PC-9 (cell line): ENCODE measurements around the gene JAG2.

Experiments
- EZH2 ChIP-seq: fragments of 200-600 bp; sonication (generic); IDR thresholded peaks from 2 replicates; pipeline ENCODE4 v1.8.0; 2017; ENCODE audit warnings: antibody characterized with exemption, low read depth
- TF ChIP-seq, protein P1 (sequence below): fragments of 200-600 bp; sonication (generic); conservative IDR thresholded peaks from 2 replicates; pipeline ENCODE4 v1.6.1; 2017; ENCODE audit warnings: mixed run types, antibody characterized with exemption, mild to moderate bottlenecking, moderate library complexity

DNA sequence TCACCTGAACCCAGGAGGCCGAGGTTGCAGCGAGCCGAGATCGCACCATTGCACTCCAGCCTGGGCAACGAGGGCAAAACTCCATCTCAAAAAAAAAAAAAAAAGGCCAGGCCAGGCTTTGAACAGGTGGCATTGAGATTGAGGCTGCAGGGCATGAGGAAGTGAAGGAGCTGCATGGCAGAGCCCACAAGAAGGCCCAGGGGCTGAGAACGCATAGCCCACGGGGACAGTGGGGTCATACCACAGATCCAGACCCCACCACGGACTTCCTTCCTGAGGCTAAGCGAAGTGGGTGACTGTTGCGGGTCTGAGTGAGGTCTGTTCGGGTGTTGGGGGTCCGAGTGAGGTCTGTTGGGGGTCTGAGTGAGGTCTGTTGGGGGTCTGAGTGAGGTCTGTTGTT is 7.8 kb downstream of the JAG2 start:
- TF ChIP-seq, protein P1, sequence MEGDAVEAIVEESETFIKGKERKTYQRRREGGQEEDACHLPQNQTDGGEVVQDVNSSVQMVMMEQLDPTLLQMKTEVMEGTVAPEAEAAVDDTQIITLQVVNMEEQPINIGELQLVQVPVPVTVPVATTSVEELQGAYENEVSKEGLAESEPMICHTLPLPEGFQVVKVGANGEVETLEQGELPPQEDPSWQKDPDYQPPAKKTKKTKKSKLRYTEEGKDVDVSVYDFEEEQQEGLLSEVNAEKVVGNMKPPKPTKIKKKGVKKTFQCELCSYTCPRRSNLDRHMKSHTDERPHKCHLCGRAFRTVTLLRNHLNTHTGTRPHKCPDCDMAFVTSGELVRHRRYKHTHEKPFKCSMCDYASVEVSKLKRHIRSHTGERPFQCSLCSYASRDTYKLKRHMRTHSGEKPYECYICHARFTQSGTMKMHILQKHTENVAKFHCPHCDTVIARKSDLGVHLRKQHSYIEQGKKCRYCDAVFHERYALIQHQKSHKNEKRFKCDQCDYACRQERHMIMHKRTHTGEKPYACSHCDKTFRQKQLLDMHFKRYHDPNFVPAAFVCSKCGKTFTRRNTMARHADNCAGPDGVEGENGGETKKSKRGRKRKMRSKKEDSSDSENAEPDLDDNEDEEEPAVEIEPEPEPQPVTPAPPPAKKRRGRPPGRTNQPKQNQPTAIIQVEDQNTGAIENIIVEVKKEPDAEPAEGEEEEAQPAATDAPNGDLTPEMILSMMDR: no peak
- no peak for TF ChIP-seq EZH2
